KOPT-K1 (cell line): ENCODE measurements around the gene SPTLC3.

ENCODE experiments used
- H3K27ac ChIP-seq: fragments of 200-600 bp; sonication (generic); 2 replicates; pipeline ENCODE4 v1.5.1; 2016; ENCODE audit warnings: antibody characterized with exemption, mild to moderate bottlenecking, low read depth, low read length; ENCODE audit not compliant: poor library complexity, severe bottlenecking
- H3K36me3 ChIP-seq: fragments of 200-600 bp; sonication (generic); 2 replicates; pipeline ENCODE4 v1.5.1; 2017; ENCODE audit warnings: antibody characterized with exemption, mild to moderate bottlenecking, low read length, moderate library complexity; ENCODE audit not compliant: insufficient read depth
- H3K9me3 ChIP-seq: fragments of 200-600 bp; sonication (generic); 2 replicates; pipeline ENCODE4 v1.5.1; 2017; ENCODE audit warnings: antibody characterized with exemption, low read length, mild to moderate bottlenecking; ENCODE audit not compliant: insufficient read depth, poor library complexity, severe bottlenecking

SPTLC3 gene

GRCh38 chr20:13034936-13035335 is 26.2 kb downstream of the SPTLC3 start:
- H3K36me3 ChIP-seq = no peaks in the 10 kb centered on the region
- no peak overlapping the region for H3K27ac ChIP-seq
- H3K9me3 ChIP-seq = no peaks in the 10 kb centered on the region

DNA sequence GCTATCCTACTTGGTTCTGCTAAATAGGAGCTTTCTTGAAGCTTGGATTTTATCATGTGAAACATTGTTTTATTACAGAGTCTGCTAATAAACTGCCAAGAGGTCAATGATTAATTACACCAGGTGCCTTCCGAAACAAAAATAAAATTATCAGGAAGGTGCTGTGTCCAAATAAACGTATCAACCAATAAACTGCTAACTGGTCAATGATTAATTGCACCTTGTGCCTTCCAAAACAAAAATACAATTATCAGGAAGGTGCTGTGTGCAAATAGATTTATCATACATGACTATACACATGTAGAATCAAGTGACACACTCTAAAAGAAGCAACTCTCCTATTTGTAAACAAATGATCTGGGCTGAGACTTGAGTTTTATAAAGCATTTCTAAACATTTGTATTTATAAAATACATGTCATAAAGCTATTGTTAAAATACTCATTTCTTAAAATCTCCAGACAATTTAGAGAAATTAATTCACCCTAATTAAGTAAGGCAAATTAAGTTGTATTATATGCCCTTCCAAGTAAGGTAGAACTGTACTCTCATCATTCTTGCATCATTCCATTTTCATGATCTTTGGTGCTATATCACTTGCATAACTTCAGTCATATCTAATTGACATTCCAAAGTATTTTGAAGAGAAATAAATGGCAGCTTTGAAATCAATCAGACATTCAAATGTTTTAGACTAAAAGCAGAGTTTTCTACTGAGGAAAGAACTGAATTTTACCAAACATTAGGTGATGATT is 26.8 kb downstream of the SPTLC3 start:
- H3K9me3 ChIP-seq = no peaks in the 10 kb centered on the region
- H3K27ac ChIP-seq = no peak overlapping the region
- H3K36me3 ChIP-seq = no peaks in the 10 kb centered on the region

DNA sequence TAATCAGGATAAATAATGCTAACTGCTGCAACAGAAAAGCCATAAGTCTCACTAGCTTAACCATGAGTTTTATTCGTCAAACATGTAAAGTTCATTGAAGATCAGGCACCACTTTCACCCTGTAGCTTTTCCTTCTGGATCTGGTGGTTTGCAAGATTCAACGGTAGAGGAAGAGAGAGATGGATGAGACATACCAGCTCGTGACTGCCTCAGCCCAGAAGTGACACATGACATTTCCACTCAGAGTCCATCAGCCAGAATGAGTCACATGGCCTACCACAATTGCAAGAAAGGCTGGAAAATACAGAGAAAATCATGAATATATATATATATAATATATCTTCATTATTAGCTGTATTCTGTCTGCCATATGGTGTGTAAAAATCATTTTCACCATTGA is 29.0 kb downstream of the SPTLC3 start:
- H3K9me3 ChIP-seq = no peaks in the 10 kb centered on the region
- H3K36me3 ChIP-seq = no peaks in the 10 kb centered on the region
- H3K27ac ChIP-seq = no peak overlapping the region

- Histone ChIP-seq H3K36me3 (no peaks in the 10 kb centered on the region), H3K9me3 (no peaks in the 10 kb centered on the region), H3K27ac (no peak overlapping the region)
Measured at GRCh38 chr20:13041574-13042457, 33.0 kb downstream of the SPTLC3 start.

DNA sequence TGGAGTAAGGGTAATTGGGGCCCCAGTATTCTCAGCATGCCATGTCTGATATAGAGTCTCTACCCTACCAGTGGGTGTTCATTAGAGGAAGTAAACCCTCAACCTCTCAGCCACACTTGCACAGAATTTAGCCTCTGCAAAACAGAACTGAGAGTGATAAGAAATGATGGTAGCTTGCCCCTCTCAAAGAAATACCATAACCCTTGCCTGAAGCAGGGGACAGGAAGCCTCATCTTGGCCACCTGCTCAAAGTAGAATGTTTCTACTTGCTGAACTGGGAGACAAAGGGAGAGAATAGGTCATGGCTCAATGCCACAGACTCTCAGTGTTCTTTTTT is 33.7 kb downstream of the SPTLC3 start:
- Histone ChIP-seq H3K9me3 (no peaks in the 10 kb centered on the region), H3K27ac (no peak overlapping the region), H3K36me3 (no peaks in the 10 kb centered on the region)

DNA sequence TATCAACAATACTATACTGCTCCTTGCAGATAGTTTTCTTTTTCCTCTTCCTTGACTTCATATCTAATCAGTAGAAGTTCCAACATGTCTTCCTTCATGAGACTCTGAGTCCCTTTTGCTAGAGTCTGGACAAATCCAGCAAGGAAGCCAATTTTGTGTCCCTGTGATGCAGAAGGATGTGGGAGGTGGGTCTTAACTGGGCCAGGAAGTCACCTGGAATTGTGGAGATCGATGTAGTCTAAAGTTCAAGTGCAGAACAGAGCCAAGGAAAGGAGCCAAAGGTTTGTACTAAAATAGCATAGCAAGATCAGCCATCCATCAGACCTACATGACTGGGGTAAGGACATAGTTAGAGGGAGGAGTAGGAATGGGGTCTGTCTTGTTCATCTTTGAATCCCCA is 37.6 kb downstream of the SPTLC3 start:
- Histone ChIP-seq H3K27ac (no peak overlapping the region), H3K9me3 (no peaks in the 10 kb centered on the region), H3K36me3 (no peaks in the 10 kb centered on the region)

- H3K9me3 ChIP-seq = no peaks in the 10 kb centered on the region
- no peaks in the 10 kb centered on the region for H3K36me3 ChIP-seq
- H3K27ac ChIP-seq = no peak overlapping the region
Measured at GRCh38 chr20:13054011-13054410, 45.2 kb downstream of the SPTLC3 start.

DNA sequence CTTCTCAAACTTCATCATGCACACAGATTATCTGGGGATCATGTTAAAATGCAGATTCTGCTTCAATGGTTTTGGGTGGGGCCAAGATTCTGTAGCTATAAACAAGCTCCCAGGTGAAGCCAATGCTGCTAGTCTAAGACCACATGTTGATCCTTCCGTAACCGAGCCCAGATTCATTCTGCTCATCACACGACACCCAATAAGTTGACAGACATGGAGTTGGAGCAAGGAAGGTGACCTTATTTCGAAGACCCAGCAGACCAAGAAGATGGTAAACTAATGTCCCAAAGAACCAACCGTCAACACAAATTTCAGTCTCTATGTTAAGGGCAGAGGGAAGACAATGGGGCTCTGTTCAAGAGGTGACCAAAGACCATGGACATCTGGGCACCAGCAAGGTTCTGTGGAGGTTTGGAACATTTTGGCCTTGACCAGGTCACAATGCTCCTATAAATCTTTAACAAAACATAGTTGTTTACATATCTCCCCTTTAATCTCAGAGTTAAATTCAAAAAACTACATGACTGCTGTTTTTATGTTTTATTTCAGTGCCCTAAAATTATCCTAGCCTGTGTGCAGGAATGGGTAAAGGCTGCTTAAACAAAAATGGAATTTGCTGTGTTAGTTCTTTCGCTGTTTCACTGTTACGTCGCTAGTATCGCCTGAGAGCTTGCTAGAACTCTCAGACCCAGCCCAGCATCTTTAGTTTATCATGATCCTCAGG is 50.1 kb downstream of the SPTLC3 start:
- Histone ChIP-seq H3K27ac (no peak overlapping the region), H3K9me3 (no peaks in the 10 kb centered on the region), H3K36me3 (no peaks in the 10 kb centered on the region)

DNA sequence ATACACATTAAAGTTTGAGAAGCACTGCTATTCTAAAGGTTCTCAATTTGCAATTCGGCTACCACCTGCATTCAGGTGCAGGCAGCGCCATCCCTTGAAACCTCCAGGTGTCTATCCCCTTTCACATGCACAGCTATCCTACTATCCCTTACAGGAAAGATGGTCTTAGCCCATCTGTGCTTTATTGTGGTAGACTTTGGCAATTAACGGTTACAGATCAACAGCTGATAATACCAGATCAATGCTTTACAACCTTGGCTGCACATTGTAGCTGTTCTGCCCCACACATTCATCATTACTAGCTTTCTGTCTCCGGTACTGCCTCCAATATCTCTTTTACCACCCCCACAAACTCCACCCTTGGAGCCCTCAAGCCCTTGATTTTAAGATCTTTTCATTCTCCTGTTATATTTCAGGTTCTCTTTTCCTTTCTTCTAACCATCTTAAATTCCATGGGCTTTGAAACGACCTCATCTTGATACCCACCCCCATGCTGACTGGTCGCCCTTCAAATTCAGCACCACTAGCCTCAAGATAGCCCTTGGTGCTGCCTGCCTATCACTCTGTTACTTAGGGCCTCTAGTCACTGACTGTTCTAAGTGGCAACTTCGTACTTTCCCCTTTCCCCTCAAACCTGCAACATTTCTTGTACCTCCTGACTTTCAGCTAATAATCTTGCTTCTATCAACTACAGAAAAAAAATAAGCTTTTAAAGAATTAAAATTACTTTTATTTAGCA is 50.8 kb downstream of the SPTLC3 start:
- Histone ChIP-seq H3K36me3 (no peaks in the 10 kb centered on the region), H3K9me3 (no peaks in the 10 kb centered on the region), H3K27ac (no peak overlapping the region)

DNA sequence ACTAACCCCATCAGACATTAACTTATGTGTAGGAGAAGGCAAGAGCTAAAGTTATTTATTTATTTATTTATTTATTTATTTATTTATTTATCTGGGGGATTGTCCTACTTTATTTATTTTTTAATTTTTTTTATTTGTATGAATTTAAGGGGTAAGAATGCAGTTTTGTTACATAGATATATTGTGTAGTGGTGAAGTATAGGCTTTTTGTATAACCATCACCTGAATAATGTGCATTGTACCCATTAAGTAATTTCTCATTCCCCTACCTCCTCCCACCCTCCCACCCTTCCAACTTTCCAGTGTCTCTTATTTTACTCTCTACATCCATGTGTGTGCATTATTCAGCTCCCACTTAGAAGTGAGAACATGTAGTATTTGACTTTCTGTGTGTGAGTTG is 51.6 kb downstream of the SPTLC3 start:
- H3K9me3 ChIP-seq = no peaks in the 10 kb centered on the region
- no peak overlapping the region for H3K27ac ChIP-seq
- no peaks in the 10 kb centered on the region for H3K36me3 ChIP-seq

GRCh38 chr20:13061381-13061780 is 52.6 kb downstream of the SPTLC3 start:
- Histone ChIP-seq H3K9me3 (no peaks in the 10 kb centered on the region), H3K27ac (no peak overlapping the region), H3K36me3 (no peaks in the 10 kb centered on the region)

- no peak overlapping the region for H3K27ac ChIP-seq
- H3K36me3 ChIP-seq = no peaks in the 10 kb centered on the region
- H3K9me3 ChIP-seq = no peaks in the 10 kb centered on the region
Measured at GRCh38 chr20:13062789-13063188, 54.0 kb downstream of the SPTLC3 start.

- H3K9me3 ChIP-seq = no peaks in the 10 kb centered on the region
- no peak overlapping the region for H3K27ac ChIP-seq
- no peaks in the 10 kb centered on the region for H3K36me3 ChIP-seq
Measured at GRCh38 chr20:13068336-13068735, 59.6 kb downstream of the SPTLC3 start.

- no peaks in the 10 kb centered on the region for H3K9me3 ChIP-seq
- H3K36me3 ChIP-seq = no peaks in the 10 kb centered on the region
- H3K27ac ChIP-seq = no peak overlapping the region
Measured at GRCh38 chr20:13081877-13082276, 73.1 kb downstream of the SPTLC3 start.

DNA sequence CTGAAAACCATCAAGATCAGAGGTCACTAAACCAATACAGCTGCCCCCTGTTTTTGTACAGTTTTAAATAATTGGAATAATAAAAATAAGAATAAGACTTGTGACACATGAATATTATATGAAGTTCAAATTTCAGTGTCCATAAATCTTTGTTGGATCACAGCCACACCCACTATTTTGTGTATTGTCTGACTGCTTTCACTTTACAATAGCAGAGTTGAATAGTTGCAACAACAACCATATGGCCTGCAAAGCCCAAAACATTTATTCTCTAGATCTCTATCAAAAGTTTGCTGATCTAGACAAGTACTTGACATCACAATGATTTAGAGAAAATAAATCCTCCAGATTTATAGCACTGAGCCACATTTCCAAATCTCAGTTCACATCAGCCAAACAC is 73.6 kb downstream of the SPTLC3 start:
- H3K27ac ChIP-seq = no peak overlapping the region
- no peaks in the 10 kb centered on the region for H3K9me3 ChIP-seq
- H3K36me3 ChIP-seq = no peaks in the 10 kb centered on the region
